Ovary (tissue), 9 donors: ENCODE results near the gene MAML1. TPM values are rescaled to one million over a fixed set of nuclear protein-coding genes. Genes with fewer than 3 reads are reported as not detected.

Source experiments
- DNase-seq, 5 donors: peaks; one replicate each; pipeline ENCODE4 v3.0.0-alpha.2; 2019 to 2020
- H3K27ac ChIP-seq, 2 donors: fragments of 200-600 bp; one replicate each; pipeline versions ENCODE4 v1.5.1 to v1.8.0; 2019 to 2022
- H3K27me3 ChIP-seq: fragments of 200-600 bp; one replicate; pipeline ENCODE4 v1.8.0; 2022
- H3K36me3 ChIP-seq: fragments of 200-600 bp; sonication (generic); one replicate; pipeline ENCODE4 v1.5.1; 2019
- H3K4me1 ChIP-seq: one replicate; pipeline ENCODE4 v1.8.1; 2013; ENCODE audit warnings: mild to moderate bottlenecking, moderate library complexity; ENCODE audit not compliant: insufficient read depth
- H3K4me3 ChIP-seq: fragments of 200-600 bp; sonication (generic); one replicate; pipeline ENCODE4 v1.5.1; 2017
- H3K9me3 ChIP-seq, 2 donors: fragments of 200-600 bp in 1 of 2; sonication (generic) in 1 of 2; one replicate each; pipeline versions ENCODE4 v1.5.1 to v1.8.1; 2013 to 2019; ENCODE audit warnings: mild to moderate bottlenecking in 1 of 2, moderate library complexity in 1 of 2
- CTCF ChIP-seq, 3 donors: fragments of 450-650 bp in 2 of 3; fragments of 200-600 bp in 1 of 3; IDR thresholded peaks; one replicate each; pipeline versions ENCODE4 v1.5.1 to v1.8.0; 2016 to 2022; ENCODE audit warnings: antibody characterized with exemption in 3 of 3, mild to moderate bottlenecking in 1 of 3
- EP300 ChIP-seq: sonication (generic); formaldehyde crosslinking; IDR thresholded peaks from one replicate; pipeline ENCODE4 v1.6.1; 2017; ENCODE audit warnings: antibody characterized with exemption
- POLR2A ChIP-seq: fragments of 450-650 bp; IDR thresholded peaks from one replicate; pipeline ENCODE4 v1.6.1; 2017; ENCODE audit warnings: antibody characterized with exemption, mild to moderate bottlenecking, moderate library complexity
- WGBS, 3 donors: extraction: QIAGEN DNeasy Blood & Tissue Kit in 1 of 3; methylation state at CpG; one replicate each; pipeline versions ENCODE4 v1.1.5 to v1.1.7; 2013 to 2017; 5-methylcytosine and 5-hydroxymethylcytosine counted together
- intact Hi-C, 4 donors: fragments of 100-400 bp; cut with DNase I; formaldehyde crosslinking; loops; one replicate each; pipeline versions ENCODE4 v1.11.0 to v1.15.1; 2022 to 2023
- polyA plus RNA-seq, 2 donors: library from polyadenylated mRNA; stranded (reverse); fragments of 200-250 nt in 1 of 2; fragments of 350-450 nt in 1 of 2; fragmentation: Illumina TruSeq in 1 of 2; extraction: RNeasy Lipid Tissue Mini Kit (QIAGEN cat#74804) in 1 of 2; gene quantifications; one replicate each; pipeline ENCODE4 v1.2.3, GENCODE V29; 2013 to 2014
- total RNA-seq, 7 donors: library from RNA; depleted of rRNA in 2 of 7; stranded (reverse); fragments of >200 nt in 2 of 7; fragmentation: NEBNext Ultra II Directional in 3 of 7; extraction: Animal tissue kit (Norgen Biotek cat#: 25700) in 3 of 7; gene quantifications; one replicate each; pipeline versions ENCODE4 v1.1.0 to v1.2.4, GENCODE V29; 2016 to 2023
- donor health status: DM: no; HTN: no; CAD: no; lungs with moderate emphysema.
- donor health status: DM: no; HTN: no; CAD: no.
- donor health status: Bipolar disorder and iron deficiency.
- donor health status: DM: yes; HTN: yes; CAD: no.
- donor health status: DM: no; HTN: no; CAD: no.
- donor health status: DM: yes; HTN: yes; CAD: no.

MAML1 gene
- total and polyA plus RNA-seq, 9 donors: 18.4 to 40.1 (median 29.9) TPM

- Histone ChIP-seq H3K27me3 (no peaks in the 10 kb centered on the region), H3K4me3 (no peak overlapping the region), H3K27ac (no peak overlapping the region), H3K4me1 (peaks cover 4% of the 10 kb centered on the region), H3K9me3 (no peaks in the 10 kb centered on the region), H3K36me3 (no peaks in the 10 kb centered on the region)
- TF ChIP-seq POLR2A (no peak), CTCF (IDR thresholded peaks at IDR 0.05) (no peak), EP300 (no peak)
- intact Hi-C loops: loop anchor here in 1 of 4 donors (10.0 kb wide), 1 partner anchor 105 kb away; the partner anchor contains the start of gene TBC1D9B
- peak in 2 of 5 donors; percentile 21 to 34 for DNase-seq
- WGBS, 3 donors: 91 to 94% (median 92%) methylated on average over 21 of the region's 21 CpGs
Observed at GRCh38 chr5:179800071-179800695, 67.6 kb downstream of the MAML1 start.

GRCh38 chr5:179800696-179801201 lies 68.1 kb downstream of the MAML1 start:
- DNase-seq: peak in 3 of 5 donors; percentile 20 to 38 (median 30)
- Histone ChIP-seq H3K9me3 (no peaks in the 10 kb centered on the region), H3K27ac (no peak overlapping the region), H3K36me3 (no peaks in the 10 kb centered on the region), H3K4me3 (no peak overlapping the region), H3K27me3 (no peaks in the 10 kb centered on the region), H3K4me1 (peaks cover 5% of the 10 kb centered on the region)
- intact Hi-C loops: loop anchor here in 1 of 4 donors (10.0 kb wide), 1 partner anchor 104 kb away; the partner anchor contains the start of gene TBC1D9B
- 78 to 81% (median 79%) methylated on average over 11 to 12 of the region's 12 CpGs for WGBS, 3 donors
- TF ChIP-seq CTCF (IDR thresholded peaks at IDR 0.05) (no peak), EP300 (no peak), POLR2A (no peak)

DNA sequence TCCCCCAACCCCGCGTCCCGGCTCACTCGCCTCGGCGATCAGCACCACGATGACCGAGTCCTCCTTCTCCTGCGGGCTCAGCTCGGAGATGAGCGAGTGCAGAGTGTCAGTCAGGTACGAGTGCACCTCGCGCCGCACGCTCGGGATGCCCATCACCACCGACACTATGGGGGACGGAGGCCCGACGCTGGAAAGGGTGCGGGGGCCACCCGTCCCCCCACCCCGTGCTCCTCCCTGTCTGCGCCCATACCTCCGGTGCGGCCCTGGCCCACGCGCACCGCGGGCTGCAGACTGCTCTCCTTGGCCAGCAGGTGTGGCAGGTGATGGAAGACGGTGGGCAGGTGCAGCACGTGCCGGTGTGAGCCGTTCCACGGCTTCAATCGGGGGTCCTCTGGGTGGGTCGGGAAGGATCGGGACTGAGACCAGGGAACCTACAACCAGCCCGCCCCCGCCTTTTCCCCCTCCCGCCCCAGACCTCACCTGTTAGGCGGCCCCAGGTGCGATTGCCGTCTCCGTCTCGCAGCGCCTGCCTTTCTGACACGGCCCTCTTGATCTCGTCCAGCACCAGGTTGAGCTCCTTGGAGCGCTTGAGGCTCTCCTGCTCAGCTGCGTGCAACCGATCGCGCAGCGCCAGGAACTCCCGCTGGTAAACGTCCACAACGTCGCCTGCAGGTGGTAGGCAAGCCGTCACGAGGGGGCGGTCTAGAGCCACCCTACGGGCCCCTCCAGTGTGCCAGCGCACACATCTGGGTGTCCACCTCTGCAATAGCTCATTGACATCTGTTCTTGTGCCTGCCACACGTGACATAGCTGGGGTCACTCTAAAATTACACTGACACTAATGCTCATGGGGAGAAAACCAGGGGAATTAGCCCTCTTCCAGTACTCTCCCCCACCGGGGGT lies 68.9 kb downstream of the MAML1 start:
- Histone ChIP-seq H3K4me3 (no peak overlapping the region), H3K36me3 (no peaks in the 10 kb centered on the region), H3K27me3 (no peaks in the 10 kb centered on the region), H3K4me1 (peaks cover 3% of the 10 kb centered on the region), H3K27ac (no peak overlapping the region), H3K9me3 (no peaks in the 10 kb centered on the region)
- WGBS, 3 donors: 62 to 72% (median 64%) methylated on average over 67 of the region's 67 CpGs
- intact Hi-C loops: loop anchor here in 1 of 4 donors (10.0 kb wide), 1 partner anchor 103 kb away; the partner anchor contains the start of gene TBC1D9B
- peak; percentile 56 to 87 (median 73) for DNase-seq
- TF ChIP-seq EP300 (no peak), CTCF (IDR thresholded peaks at IDR 0.05) (peak in 2 of 3 donors; percentile 47 to 48)

DNA sequence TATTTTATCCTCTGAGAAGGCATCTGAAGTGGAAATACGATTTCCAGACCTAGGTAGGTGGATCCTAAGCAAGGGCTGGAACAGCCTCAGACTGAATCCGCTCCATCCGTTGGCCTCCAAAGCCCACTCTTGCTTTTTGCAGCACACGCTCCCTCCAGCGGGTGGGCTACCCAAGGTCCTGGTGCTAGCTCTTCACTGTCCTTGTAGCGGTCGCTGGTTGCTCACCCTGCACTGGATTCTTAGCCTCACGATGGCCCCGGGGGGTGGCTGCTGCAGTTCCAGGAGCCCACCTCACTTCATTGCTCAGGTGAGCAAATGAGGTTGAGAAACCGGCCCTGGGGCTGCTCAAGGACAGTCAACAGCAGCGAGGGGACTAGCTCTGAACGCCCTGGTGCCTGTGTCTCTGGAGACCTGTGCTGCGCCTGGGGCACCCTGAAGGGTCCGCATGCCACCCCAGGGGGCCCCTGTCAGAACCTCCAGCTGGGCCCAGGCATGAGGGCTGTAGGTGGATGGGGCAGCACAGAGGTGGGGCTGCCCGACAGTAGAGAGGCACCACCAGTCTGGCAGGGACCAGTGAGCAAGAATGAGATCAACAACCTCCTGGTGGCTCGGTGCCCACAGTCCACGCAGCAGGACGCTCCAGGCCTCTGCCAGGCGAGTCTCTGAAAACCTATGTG lies 69.7 kb downstream of the MAML1 start:
- Histone ChIP-seq H3K4me3 (no peak overlapping the region), H3K27ac (no peak overlapping the region), H3K36me3 (no peaks in the 10 kb centered on the region), H3K27me3 (no peaks in the 10 kb centered on the region), H3K9me3 (no peaks in the 10 kb centered on the region), H3K4me1 (peaks cover 2% of the 10 kb centered on the region)
- DNase-seq: peak in 4 of 5 donors; percentile 22 to 43 (median 31)
- no peak for TF ChIP-seq CTCF (IDR thresholded peaks at IDR 0.05)
- 84 to 86% (median 86%) methylated on average over 16 to 19 of the region's 19 CpGs for WGBS, 3 donors
- intact Hi-C loops: loop anchor here in 1 of 4 donors (10.0 kb wide), 1 partner anchor 102 kb away; the partner anchor contains the start of gene TBC1D9B
